Lower leg skin (tissue), 3 donors: ENCODE measurements around the gene RAD51B.

Source experiments
- CTCF ChIP-seq, 3 donors: fragments of 450-650 bp; IDR thresholded peaks; one replicate each; pipeline ENCODE4 v1.5.1; 2016; ENCODE audit warnings: antibody characterized with exemption in 3 of 3, mild to moderate bottlenecking in 3 of 3, moderate library complexity in 2 of 3
- POLR2A ChIP-seq, 2 donors: fragments of 450-650 bp; IDR thresholded peaks; one replicate each; pipeline ENCODE4 v1.6.1; 2016 to 2017; ENCODE audit warnings: antibody characterized with exemption in 2 of 2, mild to moderate bottlenecking in 1 of 2, moderate library complexity in 1 of 2

GRCh38 chr14:68112442-68112841, 292.9 kb downstream of the RAD51B start:
- TF ChIP-seq CTCF (IDR thresholded peaks at IDR 0.05) (no peak), POLR2A (IDR thresholded peaks at IDR 0.05) (no peak)
